GM12892 (cell line): ENCODE measurements around the gene FBXL20.

Experiments used
- POLR2A ChIP-seq: IDR thresholded peaks from 2 replicates; pipeline ENCODE4 v1.6.1; 2011; ENCODE audit warnings: low read depth, low read length, control low read depth
- POLR2AphosphoS5 ChIP-seq: IDR thresholded peaks from 2 replicates; pipeline ENCODE4 v1.6.1; 2011; ENCODE audit warnings: low read depth, low read length, control low read depth

GRCh38 chr17:39385040-39385439 lies 16.4 kb downstream of the FBXL20 start:
- TF ChIP-seq POLR2A (no peak), POLR2AphosphoS5 (no peak)
